HG03280 (cell line): ENCODE measurements around the gene RFPL3.
"Not testable (repeated sequence)": the region's sequence is repeated elsewhere in the genome, so short reads cannot be mapped to it uniquely, and the experiment has no call there.

Experiments used
- ATAC-seq: cut with Tn5 transposase; IDR thresholded peaks from one replicate; pipeline ENCODE4 v1.9.1; 2021; ENCODE audit warnings: mild to moderate bottlenecking, moderate library complexity; ENCODE audit not compliant: unreplicated experiment

Gene RFPL3

DNA sequence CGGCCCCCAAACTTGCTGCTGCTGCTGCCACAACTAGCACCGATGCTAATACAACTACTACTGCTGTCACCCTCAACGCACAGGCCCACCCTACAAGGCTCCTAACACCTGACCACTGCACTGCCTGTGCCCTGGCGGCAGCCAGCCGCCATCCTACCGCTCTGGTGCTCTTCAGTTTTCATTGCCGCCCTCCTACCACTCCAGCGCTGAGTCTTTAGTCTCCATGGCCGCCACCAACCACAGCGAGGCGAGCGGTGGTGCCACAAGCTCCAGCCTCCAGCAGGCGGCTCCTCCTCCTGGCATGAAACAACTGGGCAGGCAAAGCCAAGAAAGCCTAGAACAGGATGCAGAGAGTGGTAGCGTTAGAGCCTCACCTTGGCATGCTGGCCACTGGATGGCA lies 5.0 kb upstream of the RFPL3 start:
- ATAC-seq, result no peak

DNA sequence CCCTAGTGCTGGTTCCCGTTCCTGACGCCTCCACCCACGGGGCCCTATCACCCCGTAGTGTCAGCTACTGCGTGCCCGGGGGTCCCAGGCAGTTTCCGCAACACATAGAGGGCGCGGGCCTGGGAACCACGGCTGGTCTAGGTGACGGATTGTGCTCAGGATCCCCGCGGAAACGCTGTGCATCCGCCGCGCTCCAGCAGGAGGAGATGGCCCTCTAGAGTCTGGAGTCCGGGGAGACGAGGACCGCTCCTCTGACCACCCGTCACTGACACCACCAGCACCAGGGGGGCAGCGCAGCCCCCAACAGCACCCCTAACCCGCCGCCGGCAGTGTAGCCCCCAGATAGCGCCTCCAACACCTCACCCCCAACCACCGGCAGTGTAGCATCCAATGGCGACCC lies 4.4 kb upstream of the RFPL3 start:
- no peak for ATAC-seq

DNA sequence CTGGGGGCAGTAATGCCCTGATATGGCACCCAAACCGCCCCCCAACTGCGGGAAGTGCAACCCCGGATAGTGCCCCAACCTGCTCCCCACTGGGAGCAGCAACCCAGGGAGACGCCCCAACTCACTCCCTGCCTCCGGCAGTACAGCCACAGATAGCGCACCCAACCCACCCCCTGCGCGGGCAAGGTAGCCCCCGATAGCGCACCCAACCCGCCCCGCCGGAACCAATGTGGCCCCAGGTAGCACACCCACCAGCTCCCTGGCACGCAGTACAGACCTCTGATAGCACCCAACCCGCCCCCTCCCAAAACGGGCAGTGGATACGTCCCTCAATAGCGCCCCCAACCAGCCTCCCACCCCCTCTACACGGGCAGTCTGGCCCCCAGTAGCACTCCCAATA lies 3.8 kb upstream of the RFPL3 start:
- no peak for ATAC-seq

- ATAC-seq, result no peak
These were observed 3.0 kb upstream of the RFPL3 start for GRCh38 chr22:32354360-32355351.

- ATAC-seq, result no peak
These were observed 1.9 kb upstream of the RFPL3 start for GRCh38 chr22:32355760-32356159.

- ATAC-seq, result not testable (repeated sequence)
These were observed 2.4 kb downstream of the RFPL3 start for GRCh38 chr22:32360096-32360495.

DNA sequence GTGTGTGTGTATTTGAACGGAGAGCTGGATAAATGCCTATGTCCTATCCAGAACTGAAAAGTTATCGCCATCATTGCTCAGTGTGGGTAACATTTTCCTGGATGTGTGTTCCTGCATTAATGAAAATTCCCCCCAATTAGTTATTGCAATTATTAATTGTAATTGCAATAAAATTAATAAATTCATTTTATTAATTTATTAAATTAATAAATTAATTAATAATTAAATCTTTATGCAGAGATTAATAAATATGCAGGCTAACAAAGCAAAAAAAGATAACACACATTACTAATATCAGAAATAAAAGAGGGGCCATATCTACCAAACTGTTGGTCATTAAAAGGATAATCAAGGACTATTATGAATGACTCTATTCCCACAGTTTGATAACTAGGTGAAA lies 3.6 kb downstream of the RFPL3 start:
- ATAC-seq, result no peak

- no peak for ATAC-seq
These were observed 6.5 kb downstream of the RFPL3 start for GRCh38 chr22:32364210-32364609.

- ATAC-seq, result no peak
These were observed 18.2 kb downstream of the RFPL3 start for GRCh38 chr22:32375678-32376450.

DNA sequence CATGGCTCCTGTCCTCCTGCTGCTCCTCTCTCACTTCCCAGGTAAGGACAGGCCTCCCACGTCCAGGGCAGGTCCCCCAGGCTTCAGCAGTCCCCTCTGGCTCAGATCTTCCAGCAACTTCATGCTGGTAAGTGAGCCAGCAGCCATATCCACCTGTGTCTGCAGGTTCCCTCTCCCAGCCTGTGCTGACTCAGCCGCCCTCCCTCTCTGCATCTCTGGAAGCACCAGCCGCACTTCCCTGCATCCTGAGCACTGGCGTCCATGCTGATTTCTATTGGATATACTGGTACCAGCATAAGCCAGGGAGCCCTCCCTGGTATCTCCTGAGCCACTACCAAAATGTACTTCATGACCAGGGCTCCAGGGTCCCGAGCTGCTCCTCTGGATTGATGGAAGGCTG lies 19.0 kb downstream of the RFPL3 start:
- ATAC-seq, result no peak

GRCh38 chr22:32378707-32379272 lies 21.1 kb downstream of the RFPL3 start:
- no peak for ATAC-seq

GRCh38 chr22:32380991-32381390 lies 23.3 kb downstream of the RFPL3 start:
- ATAC-seq, result no peak

GRCh38 chr22:32385681-32386080 lies 28.0 kb downstream of the RFPL3 start:
- no peak for ATAC-seq

- no peak for ATAC-seq
These were observed 32.0 kb downstream of the RFPL3 start for GRCh38 chr22:32389685-32390084.

- no peak for ATAC-seq
These were observed 37.4 kb downstream of the RFPL3 start for GRCh38 chr22:32395107-32395506.

DNA sequence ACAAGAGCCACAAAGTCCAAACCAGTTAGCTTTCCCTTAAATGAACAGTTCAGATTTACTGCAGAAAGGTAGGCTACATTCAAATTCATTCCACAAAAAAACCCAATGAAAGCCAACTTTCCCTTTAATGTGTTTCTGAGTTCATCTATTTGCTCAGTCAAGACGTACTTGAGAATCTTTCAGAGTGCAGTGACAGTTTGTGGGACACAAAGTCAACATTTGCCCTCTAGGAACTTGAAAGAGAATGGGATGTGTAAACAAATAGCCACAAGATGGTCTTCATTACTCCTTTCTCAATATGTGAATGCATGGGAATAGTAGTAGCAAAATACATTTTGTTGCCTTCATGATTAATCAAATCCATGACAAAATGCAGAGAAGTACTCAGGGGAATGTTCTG lies 38.6 kb downstream of the RFPL3 start:
- ATAC-seq, result no peak

- ATAC-seq, result no peak
These were observed 39.1 kb downstream of the RFPL3 start for GRCh38 chr22:32396746-32397145.

DNA sequence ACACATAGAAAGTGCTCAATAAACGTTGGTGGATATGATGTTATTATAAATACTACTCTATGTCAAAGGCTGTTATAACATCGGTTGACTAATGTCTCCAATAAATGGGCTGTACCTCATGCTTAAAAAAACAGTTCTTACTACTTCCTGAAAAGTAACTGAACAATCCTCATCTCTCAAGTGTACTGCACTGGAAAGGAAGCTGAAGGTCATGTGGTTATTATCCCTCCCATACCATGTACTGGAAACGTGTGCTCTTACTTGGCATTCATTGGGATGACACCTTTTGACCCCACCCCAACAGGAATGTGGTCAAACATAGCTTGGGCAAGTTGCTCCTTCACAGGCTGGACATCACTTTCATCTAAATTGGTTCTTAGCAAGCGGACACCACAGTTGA lies 43.8 kb downstream of the RFPL3 start:
- ATAC-seq, result no peak

DNA sequence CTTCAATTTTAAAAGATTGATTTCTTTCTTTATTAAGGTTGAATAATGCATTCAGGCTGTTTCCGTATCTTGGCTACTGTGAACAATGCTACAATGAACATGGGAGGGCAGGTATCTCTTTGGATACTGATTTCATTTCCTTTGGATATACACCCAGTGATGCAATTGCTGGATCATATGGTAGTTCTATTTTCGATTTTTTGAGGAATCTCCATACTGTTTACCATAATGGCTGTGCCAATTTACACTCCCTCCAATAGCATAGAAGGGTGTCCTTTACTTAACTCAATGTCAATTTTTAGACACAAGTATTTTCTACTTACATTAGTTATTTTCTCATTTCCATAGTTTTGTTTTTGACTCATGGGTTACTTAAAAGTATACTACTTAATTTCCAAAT lies 46.4 kb downstream of the RFPL3 start:
- no peak for ATAC-seq

DNA sequence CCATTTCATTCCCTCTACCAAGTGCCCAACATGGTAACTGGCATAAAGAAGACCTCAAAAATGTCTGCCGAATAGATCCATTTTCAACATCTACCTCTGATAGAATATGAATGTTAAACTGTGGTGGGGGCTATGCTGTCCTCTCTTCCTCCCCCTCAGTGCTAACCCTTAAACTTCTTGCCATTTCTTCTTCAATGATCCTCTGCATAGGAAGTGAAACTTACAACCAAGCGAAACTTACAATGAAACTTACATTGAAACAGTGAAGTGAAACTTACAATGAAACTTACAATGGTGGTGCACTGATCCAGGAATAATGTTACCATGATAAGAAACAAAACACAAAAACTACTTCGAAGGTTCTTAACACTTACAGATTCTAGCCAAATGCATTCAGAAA lies 49.6 kb downstream of the RFPL3 start:
- ATAC-seq, result no peak

- ATAC-seq, result no peak
These were observed 50.3 kb downstream of the RFPL3 start for GRCh38 chr22:32407936-32408335.

DNA sequence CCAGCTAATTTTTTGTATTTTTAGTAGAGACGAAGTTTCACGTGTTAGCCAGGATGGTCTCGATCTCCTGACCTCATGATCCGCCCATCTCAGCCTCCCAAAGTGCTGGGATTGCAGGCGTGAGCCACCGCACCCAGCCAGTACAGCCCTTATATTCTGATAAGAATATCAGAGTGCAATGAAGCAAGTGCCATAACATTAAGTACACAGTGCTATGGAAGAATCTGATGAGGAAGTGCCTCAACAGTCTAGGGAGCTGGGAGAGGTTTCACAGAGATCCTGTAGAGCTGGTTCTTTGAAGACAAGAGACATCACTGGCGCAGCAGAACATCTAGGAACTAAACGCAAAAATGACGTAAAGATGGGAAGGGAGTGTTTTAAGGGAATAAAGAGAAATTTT lies 52.3 kb downstream of the RFPL3 start:
- no peak for ATAC-seq
